ENCODE results near the gene FREM3. TPM values are rescaled to one million over a fixed set of nuclear protein-coding genes. Genes with fewer than 3 reads are reported as not detected.

FREM3 gene
- total RNA-seq, 1 donor from 2014 or later, result 0.12 TPM

DNA sequence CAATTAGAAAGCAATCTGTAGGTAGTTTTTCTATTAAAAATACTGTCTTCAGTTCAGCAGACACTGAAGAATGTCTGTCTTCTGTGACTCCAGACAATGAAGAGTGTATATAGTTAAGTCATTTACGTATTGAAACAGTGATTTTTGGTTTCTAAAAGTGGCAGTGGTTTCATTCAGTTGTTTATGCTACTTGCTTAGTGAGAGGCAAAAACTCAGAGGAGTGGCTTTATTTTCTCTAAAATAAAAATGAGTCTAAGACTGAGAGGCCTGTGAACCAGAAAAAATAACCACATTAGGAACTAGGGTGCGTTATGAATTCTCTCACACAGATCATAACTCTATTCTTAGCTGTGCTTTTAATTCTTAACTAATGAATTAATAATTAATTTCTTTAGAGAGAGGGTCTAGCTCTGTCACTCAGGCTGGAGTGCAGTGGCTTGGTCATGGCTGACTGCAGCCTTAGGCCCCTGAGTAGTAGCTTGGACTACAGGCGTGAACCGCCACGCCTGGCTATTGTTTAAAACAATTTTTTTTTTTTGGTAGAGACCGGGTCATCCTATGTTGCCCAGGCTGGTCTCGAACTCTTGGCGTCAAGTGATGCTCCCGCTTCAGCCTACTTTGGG, 31.4 kb downstream of the FREM3 start:
- no peak for DNase-seq (ENCODE audit: low spot score)

DNA sequence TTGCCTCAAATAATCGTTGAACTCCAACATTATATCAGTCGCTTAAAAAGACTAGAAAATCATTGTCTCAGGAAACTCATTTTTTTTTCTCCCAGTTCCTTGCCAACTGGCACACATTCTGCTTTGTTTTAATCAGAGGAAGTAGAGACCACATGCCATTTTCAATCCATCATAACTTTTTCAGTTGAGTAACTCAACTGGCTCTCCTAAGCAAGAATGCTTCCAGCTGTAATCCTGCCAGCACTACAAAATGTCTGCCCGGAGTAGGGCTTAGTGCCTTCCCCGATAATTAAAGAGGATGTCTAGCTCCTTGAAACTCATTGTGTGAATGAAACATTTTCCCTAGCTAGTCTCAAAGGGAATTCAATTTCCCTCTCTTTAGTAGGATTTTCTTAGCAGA, 33.0 kb downstream of the FREM3 start:
- peak; percentile 48 for DNase-seq (ENCODE audit: low spot score)

GRCh38 chr4:143658336-143658735, 42.1 kb downstream of the FREM3 start:
- DNase-seq (ENCODE audit: low spot score), result no peak

DNA sequence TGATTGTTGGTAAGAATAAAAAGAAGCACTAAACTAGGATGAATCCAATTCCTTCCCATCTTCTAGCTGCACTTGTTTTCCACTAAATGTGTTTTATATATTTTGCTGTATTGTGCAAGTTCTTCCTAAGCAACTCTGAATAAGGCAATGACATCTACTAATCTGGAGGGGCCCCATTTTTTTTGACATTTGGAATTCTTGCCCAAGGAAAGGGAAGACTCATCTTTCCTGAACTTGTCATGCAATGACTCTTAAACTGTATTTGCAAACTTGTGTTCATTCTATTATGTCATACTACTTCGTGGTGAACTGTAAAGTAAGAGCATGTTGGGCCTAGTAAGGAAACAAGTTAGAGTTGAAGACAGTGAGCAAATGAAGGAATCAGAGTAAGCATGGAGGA, 45.9 kb downstream of the FREM3 start:
- DNase-seq (ENCODE audit: low spot score), result no peak

- DNase-seq (ENCODE audit: low spot score), result no peak
These were observed 47.4 kb downstream of the FREM3 start for GRCh38 chr4:143653031-143653430.

DNA sequence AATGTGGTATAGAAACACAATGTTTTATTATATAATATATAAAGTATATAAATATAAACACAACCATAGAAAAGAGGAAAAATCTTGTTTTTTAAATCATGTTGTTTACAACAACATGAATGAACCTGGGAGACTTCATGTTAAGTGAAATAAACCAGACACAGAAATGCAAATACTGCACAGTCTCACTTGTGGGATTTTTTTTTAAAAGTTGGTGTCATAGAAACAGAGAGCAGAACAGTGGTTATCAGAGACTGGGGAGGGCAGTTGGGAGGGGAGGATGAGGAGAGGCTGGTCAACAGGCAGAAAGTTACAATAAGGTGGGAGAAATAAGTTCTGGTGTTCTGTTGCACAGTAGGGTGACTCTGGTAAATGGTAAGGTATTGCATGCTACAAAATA, 57.1 kb downstream of the FREM3 start:
- no peak for DNase-seq (ENCODE audit: low spot score)

DNA sequence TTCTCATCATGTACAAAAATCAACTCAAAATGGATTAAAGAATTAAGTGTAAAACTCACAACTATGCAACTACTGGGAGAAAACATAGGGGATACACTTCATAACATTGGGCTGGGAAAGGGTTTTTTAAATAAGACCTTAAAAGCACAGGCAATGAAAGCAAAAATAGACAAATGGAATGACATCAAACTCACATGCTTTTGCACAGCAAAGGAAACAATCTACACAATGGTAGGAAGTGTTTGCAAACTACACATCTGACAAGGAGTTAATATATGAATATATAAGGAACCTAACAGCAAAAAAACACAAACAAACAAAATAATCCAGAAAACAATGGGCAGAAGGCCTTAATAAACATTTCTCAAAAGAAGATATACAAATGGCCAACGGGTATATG, 57.9 kb downstream of the FREM3 start:
- no peak for DNase-seq (ENCODE audit: low spot score)

GRCh38 chr4:143641361-143641760, 59.1 kb downstream of the FREM3 start:
- DNase-seq (ENCODE audit: low spot score), result peak; percentile 27

DNA sequence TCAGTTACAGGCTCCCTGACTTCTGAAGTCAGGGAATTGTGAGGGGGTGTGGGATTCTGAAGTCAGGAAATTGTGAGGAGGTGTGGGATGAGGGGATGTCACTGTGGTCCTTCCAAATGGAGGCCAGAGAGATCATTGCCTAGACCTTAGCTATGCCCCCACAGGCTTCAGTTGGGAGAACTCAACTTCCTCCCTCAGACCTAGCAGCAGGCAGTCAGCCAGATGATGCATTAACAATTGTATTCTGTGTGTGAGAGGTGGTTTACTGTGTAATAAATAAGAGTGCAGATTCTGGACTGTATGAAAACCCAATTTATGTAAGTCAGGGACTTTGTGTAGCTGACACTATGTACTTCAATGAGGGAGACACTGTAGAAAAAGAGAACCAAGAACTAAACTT, 65.7 kb downstream of the FREM3 start:
- DNase-seq (ENCODE audit: low spot score), result no peak

DNA sequence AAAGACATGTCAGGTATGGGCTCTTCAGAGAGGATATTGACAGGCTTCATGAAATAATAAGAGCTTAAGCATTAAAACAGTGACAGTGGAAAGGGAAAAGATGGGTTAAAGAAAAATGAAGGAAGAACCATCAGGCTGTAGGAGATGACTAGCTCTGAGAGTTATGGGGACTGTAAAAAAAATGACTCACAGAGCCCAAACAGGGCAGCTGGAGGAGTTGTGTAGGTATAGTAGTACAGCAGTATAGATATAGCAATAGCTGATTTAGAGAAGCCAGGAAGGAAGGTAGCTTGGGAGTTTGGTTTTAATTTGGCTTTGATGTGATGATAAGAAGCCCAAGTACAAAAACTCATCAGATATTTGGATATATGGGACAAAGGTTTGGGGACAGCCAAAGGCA, 66.6 kb downstream of the FREM3 start:
- DNase-seq (ENCODE audit: low spot score), result no peak

- DNase-seq (ENCODE audit: low spot score), result peak; percentile 75
These were observed 74.2 kb downstream of the FREM3 start for GRCh38 chr4:143626134-143626911.

GRCh38 chr4:143625632-143626031, 74.8 kb downstream of the FREM3 start:
- no peak for DNase-seq (ENCODE audit: low spot score)

DNA sequence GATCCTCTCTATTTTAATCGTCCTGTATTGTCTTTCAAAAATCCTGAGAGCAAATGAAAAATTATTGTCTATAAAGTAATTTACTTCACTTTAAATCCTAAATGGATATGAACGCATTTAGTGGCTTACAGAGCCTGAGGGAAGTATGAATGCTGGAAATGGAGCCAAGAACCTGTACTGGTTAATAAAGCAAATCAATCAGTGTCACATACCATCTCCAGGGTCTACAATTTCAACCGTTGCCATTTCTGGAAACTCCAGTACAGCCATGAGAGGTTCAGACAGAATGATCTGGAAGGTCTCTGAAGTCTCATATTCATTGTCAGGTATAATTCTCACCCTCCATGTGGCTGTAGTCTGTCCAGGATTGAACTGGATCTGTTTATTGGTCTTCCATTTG, 76.6 kb downstream of the FREM3 start:
- DNase-seq (ENCODE audit: low spot score), result no peak

GRCh38 chr4:143618811-143619210, 81.7 kb downstream of the FREM3 start:
- no peak for DNase-seq (ENCODE audit: low spot score)

GRCh38 chr4:143617994-143618679, 82.3 kb downstream of the FREM3 start:
- DNase-seq (ENCODE audit: low spot score), result no peak

DNA sequence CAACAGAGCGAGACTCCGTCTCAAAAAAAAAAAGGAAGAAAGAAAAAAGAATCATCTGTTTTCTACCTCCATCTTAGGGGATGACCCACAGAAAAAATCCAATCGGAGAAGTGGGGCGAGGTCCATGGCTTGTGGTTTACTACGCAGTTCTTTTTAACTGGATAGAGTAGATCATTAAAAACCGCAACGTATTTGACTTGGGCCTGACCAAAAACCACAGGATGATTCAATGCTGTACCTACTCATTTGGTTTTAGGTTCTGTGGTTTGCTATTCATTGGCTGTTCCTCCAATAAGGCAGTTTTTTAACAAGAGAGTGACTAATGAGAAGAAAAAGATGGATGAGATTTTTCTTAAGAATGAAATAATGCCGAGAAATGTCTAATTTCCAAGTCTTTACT, 83.7 kb downstream of the FREM3 start:
- no peak for DNase-seq (ENCODE audit: low spot score)

DNA sequence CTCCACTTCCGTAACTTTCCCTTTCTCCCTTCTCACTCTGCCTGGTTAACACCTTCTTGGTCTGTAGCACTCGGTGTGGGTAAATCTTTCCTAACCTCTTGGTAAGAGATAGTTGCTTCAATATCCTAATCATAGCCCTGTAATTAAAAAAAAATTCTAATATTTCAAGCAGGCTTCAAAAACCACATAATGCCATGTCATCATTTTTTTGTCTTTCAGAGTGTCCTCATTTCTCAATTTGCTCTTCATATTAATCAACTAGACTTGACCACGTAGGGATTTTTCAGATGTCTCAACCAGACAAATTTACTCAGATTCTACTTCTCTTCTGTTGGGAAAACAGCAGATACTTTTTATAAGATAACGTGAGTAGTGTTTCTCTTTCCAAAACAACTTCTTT, 91.0 kb downstream of the FREM3 start:
- DNase-seq (ENCODE audit: low spot score), result no peak

GRCh38 chr4:143606480-143606879, 94.0 kb downstream of the FREM3 start:
- DNase-seq (ENCODE audit: low spot score), result no peak

DNA sequence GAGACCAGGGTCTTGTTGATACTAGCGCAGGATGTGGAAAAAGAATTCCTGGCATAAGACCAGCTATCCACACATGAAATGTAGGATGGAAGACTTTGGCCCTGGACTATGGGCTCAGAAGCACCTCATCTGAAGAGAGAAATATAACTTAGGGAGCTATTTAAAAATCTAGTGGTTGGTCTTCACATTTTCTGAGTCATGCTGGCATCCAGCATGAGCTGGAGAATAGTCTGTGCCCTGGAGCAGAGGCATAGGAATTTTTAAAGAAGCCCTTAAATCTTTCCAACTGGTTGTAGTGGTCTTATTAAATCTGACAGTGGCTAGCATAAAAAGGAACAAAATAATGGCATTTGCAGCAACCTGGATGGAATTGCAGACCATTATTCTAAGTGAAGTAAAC, 100.6 kb downstream of the FREM3 start:
- no peak for DNase-seq (ENCODE audit: low spot score)

GRCh38 chr4:143598816-143599215, 101.7 kb downstream of the FREM3 start:
- DNase-seq (ENCODE audit: low spot score), result no peak

- no peak for DNase-seq (ENCODE audit: low spot score)
These were observed 103.2 kb downstream of the FREM3 start for GRCh38 chr4:143597276-143597675.

- no peak for DNase-seq (ENCODE audit: low spot score)
These were observed 112.8 kb downstream of the FREM3 start for GRCh38 chr4:143587703-143588102.

DNA sequence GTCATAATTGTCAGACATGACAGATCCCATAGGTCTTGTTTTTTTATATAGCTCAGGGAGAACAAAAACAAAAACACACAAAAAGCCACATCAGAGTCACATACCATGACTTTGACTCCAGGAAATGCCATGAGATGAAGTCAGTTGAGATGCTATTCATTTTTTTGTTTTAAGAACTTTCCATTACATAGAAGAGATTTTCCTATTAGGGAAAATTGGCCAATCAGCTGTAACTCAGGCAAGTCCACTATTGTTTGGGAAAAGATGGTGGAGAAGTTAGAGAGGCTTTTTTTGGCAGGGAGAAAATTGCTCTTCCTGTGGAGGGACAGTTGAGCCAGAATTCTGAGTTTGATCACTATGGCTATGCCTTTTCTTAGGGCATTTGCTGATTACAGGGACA, 114.4 kb downstream of the FREM3 start:
- no peak for DNase-seq (ENCODE audit: low spot score)
